HS-5 (cell line): ENCODE results near the gene PKNOX2.

Experiments used
- DNase-seq: peaks from one replicate; pipeline ENCODE4 v3.0.0-alpha.2; 2012; ENCODE audit warnings: low read depth

PKNOX2 gene

GRCh38 chr11:125359130-125359529, 194.6 kb downstream of the PKNOX2 start:
- DNase-seq: no peak

DNA sequence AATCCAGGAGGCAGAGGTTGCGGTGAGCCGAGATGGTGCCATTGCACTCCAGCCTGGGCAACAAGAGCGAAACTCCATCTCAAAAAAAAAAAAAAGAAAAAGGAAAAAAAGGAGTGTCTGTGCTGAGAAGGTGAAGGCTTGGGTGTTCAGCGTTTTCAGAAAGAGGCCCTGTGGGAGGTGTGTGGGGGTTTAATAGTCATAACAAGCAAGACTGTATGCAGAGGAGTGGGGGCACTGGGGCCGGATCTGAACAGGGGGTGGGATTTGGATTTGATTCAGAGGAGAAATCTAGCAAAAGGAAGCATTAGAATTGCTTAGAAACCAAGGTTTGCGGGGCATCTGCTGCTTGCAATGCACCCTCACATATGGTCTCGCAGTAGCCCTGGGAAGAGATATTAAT, 195.5 kb downstream of the PKNOX2 start:
- no peak for DNase-seq

GRCh38 chr11:125364121-125364826, 199.7 kb downstream of the PKNOX2 start:
- DNase-seq: no peak

- DNase-seq: no peak
These were observed 200.8 kb downstream of the PKNOX2 start for GRCh38 chr11:125365196-125365931.

GRCh38 chr11:125367710-125368109, 203.2 kb downstream of the PKNOX2 start:
- DNase-seq: no peak

DNA sequence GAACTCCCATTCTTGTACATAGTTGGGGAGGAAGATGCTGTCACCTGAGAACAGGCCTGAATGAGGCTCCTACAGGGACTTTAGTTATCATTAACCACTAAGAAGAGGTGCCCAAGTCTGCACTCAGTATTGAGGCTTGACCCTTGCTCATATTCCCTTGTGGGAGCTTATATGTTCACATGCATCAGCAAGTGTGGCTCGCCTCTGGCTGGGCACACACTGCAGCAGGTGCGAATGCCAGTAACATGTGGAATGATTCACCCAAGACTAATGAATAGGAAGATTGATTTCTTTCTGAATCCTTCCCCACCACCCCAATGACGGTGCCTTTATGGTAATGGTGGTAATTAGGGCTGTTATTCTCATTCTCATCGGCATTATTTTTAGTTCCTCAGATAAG, 204.2 kb downstream of the PKNOX2 start:
- no peak for DNase-seq

DNA sequence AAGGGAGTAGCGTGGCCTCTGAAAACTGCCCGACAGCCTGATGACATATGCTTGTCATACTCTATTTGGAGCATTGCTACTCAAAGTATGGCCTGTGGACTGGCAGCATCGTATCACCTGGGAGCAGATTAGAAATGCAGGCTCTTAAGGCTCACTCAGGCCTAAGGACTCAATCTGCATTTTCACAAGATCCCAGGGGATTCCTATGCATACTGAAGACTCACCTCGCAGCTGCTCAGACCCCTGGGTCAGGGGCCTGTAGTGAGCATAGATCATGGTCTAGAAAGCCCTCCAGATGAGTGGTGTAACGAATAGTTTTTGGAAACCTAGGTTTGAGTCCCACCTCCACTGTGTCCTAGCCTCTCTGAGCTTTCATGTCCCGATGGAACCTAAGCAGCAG, 205.3 kb downstream of the PKNOX2 start:
- no peak for DNase-seq

DNA sequence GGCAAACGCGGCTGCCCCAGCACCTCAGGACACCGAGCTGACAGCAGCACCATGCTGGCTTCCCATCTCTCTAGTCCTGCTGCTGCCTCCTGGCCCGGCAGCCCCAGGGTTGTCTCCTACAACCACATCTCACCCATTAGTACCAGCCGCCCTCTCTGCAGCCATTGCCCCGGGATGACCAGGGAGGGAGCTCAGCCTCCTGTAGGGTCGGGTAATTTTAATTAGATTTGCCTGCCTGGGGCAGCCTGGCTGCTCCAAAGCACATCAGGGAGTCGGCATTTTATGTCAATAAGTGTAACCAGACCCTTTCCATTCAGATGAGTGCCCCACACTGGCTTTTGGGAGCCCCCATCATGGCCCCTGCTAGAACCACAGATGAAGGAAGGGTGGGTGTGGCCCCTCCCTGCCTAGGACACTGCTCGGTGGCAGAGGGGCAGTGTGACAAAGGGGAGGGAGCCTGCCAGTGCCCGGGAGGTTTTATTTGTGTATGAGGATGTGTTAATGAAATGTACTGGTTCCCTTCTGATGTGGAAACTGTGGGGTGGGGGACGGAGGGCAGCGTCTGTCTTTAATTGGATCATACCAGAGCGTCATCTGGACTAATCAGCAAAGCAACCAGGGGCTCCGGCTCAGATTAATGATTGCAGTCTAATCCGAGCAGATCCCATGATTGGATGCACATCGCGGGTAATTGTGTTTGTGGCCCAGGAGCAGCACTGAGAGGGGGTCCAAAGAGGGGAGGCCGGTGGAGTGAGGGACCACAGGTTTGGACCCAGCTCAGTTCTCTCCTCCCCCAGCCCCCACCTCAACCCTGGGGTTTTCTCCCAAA, 206.2 kb downstream of the PKNOX2 start:
- no peak for DNase-seq

GRCh38 chr11:125371431-125371935, 206.9 kb downstream of the PKNOX2 start:
- DNase-seq: no peak

- no peak for DNase-seq
These were observed 207.5 kb downstream of the PKNOX2 start for GRCh38 chr11:125372088-125372487.

- DNase-seq: no peak
These were observed 208.4 kb downstream of the PKNOX2 start for GRCh38 chr11:125372911-125373310.

GRCh38 chr11:125373426-125374391, 209.2 kb downstream of the PKNOX2 start:
- DNase-seq: no peak

GRCh38 chr11:125374398-125374797, 209.8 kb downstream of the PKNOX2 start:
- no peak for DNase-seq

DNA sequence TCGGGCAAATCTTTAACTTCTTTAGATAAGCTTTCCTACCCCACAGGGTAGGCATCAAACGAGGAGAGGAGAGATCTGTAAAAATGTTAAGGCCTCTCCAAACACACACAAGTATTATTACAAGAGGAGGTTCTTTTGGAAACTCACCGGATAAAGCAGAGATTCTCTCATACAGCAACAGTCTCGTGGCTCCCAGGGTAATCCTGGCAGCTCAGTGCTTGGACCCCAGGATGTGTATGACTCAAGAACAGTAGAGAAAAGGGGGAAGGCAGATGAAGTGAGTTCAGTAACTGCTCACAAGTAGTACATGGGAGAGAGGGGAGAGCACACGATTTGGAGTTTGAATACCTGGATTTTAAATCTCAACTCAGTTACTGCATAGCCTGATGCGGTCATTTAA, 210.6 kb downstream of the PKNOX2 start:
- no peak for DNase-seq

DNA sequence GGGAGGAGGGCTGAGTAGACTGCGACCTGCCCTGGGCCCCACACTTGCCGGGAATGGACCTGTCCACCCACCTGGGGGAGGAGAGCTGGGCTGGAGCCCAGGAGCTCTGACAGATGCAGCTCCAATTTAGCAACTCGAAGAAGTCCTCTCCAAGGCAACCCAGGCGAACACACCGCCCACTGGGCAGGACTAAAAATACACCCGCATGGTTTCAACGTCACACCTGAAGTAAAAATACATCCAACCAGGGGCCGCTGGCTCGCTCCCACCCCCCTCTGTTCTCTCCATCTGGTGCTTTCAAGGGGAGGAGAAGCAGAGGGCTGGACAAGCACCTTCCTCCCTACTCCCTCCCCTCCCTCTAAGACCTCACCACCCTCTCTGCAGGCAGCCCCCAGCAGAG, 211.6 kb downstream of the PKNOX2 start:
- no peak for DNase-seq

- no peak for DNase-seq
These were observed 212.3 kb downstream of the PKNOX2 start for GRCh38 chr11:125376856-125377255.

- DNase-seq: no peak
These were observed 213.5 kb downstream of the PKNOX2 start for GRCh38 chr11:125378083-125378482.

- no peak for DNase-seq
These were observed 214.0 kb downstream of the PKNOX2 start for GRCh38 chr11:125378571-125378970.

DNA sequence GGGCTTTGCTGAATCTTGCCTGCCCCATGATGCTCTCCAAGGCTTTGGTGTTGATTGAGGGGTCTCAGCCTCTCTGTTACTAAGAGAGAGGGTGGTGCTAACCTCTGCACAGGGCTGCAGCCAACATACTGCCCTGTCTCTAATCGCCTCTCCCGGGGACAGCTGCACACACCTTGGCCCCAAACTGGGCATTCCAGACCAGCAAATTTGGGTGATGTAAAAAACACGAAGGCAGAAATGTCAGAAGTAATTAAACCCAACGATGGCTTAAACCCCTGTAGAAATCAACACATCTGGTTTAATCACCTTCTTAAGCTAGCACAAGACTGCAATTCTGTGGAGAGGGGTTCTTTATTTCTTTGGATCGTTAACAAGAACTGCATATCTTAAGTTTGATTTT, 215.0 kb downstream of the PKNOX2 start:
- no peak for DNase-seq

GRCh38 chr11:125379981-125380380, 215.4 kb downstream of the PKNOX2 start:
- no peak for DNase-seq

DNA sequence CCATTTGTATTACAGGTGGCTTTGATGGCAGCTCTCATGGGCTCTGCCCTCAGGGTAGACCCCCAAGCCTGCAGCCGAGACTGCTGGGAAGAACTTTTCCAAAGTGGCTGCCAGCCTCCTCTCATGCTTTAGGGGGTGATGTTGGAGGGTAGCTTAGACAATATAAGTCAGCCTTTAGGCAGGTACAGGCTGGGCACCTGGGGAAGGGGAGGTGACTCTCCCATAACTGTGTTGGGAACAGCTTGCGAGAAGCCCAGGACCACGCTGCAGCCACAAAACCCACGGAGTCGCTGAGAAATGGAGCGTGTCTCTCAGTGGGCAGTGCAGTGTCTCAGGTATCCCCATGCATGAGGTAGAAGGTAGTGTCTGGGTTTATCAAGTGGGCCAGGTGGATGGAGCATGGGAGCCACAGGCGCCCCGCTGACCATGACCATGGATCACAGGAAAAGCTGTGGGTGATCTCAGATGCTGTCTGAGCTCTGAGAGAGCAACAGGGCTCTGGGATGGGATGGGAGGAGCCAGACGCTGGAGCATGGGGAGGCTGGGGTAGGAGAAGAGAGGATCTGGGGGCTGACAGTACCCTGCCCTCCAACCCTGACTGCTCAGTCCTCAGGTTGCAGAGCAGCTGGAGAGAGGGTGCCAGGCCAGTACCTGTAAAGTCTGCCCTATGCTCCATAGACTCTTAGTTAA, 216.3 kb downstream of the PKNOX2 start:
- DNase-seq: no peak
